ENCODE measurements around the gene AP1G2. TPM values are rescaled to one million over a fixed set of nuclear protein-coding genes. Genes with fewer than 3 reads are reported as not detected.
"Not testable (repeated sequence)": the region's sequence is repeated elsewhere in the genome, so short reads cannot be mapped to it uniquely, and the experiment has no call there.

AP1G2 gene
- total RNA-seq, 2 experiments from 2014 or later: 193 to 198 TPM

GRCh38 chr14:23589606-23590005 is 22.0 kb upstream of the AP1G2 start:
- no peaks in the 10 kb centered on the region for H3K27me3 ChIP-seq (ENCODE audit: control insufficient read depth in 1 of 2, insufficient read depth in 2 of 2, low read length in 2 of 2)
- no peaks in the 10 kb centered on the region for H3K9me3 Mint-ChIP-seq
- peaks cover 26% of the 10 kb centered on the region for H3K27me3 Mint-ChIP-seq
- intact Hi-C loops (cut with DNase I, micrococcal nuclease): loop anchor here (1.0 to 5.0 kb wide), 3 partner anchors 43 to 340 kb away; no protein-coding TSS in a partner anchor
- H3K36me3 Mint-ChIP-seq (ENCODE audit: low read depth): no peaks in the 10 kb centered on the region
- H3K4me1 ChIP-seq (ENCODE audit: insufficient read depth, low read length): peaks cover 11% of the 10 kb centered on the region
- ChIA-PET POLR2A (interaction anchor here (1.1 to 1.6 kb wide), 4 partner anchors 21 to 344 kb away, joined by 3 to 9 read pairs (median 4); no protein-coding TSS in a partner anchor), CTCF (interaction anchor here (0.8 to 1.7 kb wide), 8 partner anchors 11 to 751 kb away, joined by 3 to 6 read pairs (median 4); partner anchors contain the start of gene RIPK3)
- H3K9me3 ChIP-seq (ENCODE audit: control insufficient read depth in 1 of 2, insufficient read depth in 1 of 2, low read length in 2 of 2): no peaks in the 10 kb centered on the region
- no peak overlapping the region for H3K4me3 Mint-ChIP-seq
- H3K27ac ChIP-seq (ENCODE audit: low read depth in 1 of 2, low read length in 2 of 2): no peak overlapping the region
- H3K4me3 ChIP-seq (ENCODE audit: low read length): no peak overlapping the region
- H3K4me1 Mint-ChIP-seq (ENCODE audit: low read depth): peaks cover 12% of the 10 kb centered on the region
- DNase-seq (no peak), ATAC-seq (ENCODE audit: poor library complexity) (no peak)
- no peaks in the 10 kb centered on the region for H3K36me3 ChIP-seq (ENCODE audit: insufficient read depth, low read length)
- H3K27ac Mint-ChIP-seq: no peak overlapping the region
- TF ChIP-seq CTCF (IDR thresholded peaks at IDR 0.05): no peak

- Mint-ChIP-seq H3K4me3 (no peak overlapping the region), H3K36me3 (ENCODE audit: low read depth) (no peaks in the 10 kb centered on the region), H3K27ac (no peak overlapping the region), H3K4me1 (ENCODE audit: low read depth) (peaks cover 12% of the 10 kb centered on the region), H3K9me3 (no peaks in the 10 kb centered on the region), H3K27me3 (peaks cover 31% of the 10 kb centered on the region)
- no peaks in the 10 kb centered on the region for H3K27me3 ChIP-seq (ENCODE audit: control insufficient read depth in 1 of 2, insufficient read depth in 2 of 2, low read length in 2 of 2)
- POLR2A ChIA-PET: interaction anchor here (0.6 to 1.6 kb wide), 5 partner anchors 22 to 344 kb away, joined by 3 to 9 read pairs (median 3); no protein-coding TSS in a partner anchor
- H3K9me3 ChIP-seq (ENCODE audit: control insufficient read depth in 1 of 2, insufficient read depth in 1 of 2, low read length in 2 of 2): no peaks in the 10 kb centered on the region
- intact Hi-C loops (cut with DNase I, micrococcal nuclease): loop anchor here (1.0 to 5.0 kb wide), 3 partner anchors 43 to 340 kb away; no protein-coding TSS in a partner anchor
- TF ChIP-seq CTCF (IDR thresholded peaks at IDR 0.05): peak; percentile 87
- ATAC-seq (ENCODE audit: poor library complexity): peak; percentile 99
- no peak overlapping the region for H3K4me3 ChIP-seq (ENCODE audit: low read length)
- peaks cover 11% of the 10 kb centered on the region for H3K4me1 ChIP-seq (ENCODE audit: insufficient read depth, low read length)
- DNase-seq: peak; percentile 71 to 91 (median 74)
- no peak overlapping the region for H3K27ac ChIP-seq (ENCODE audit: low read depth in 1 of 2, low read length in 2 of 2)
- CTCF ChIA-PET: interaction anchor here (0.6 to 1.7 kb wide), 12 partner anchors 11 to 751 kb away, joined by 3 to 7 read pairs (median 4); partner anchors contain the start of genes IRF9 and RIPK3
- H3K36me3 ChIP-seq (ENCODE audit: insufficient read depth, low read length): no peaks in the 10 kb centered on the region
Observed at GRCh38 chr14:23588884-23589598, 21.4 kb upstream of the AP1G2 start.

- H3K36me3 Mint-ChIP-seq (ENCODE audit: low read depth); H3K9me3 Mint-ChIP-seq; POLR2A ChIA-PET; H3K27ac Mint-ChIP-seq; H3K4me1 ChIP-seq (ENCODE audit: insufficient read depth, low read length); H3K4me3 ChIP-seq (ENCODE audit: low read length); H3K4me3 Mint-ChIP-seq; H3K36me3 ChIP-seq (ENCODE audit: insufficient read depth, low read length); CTCF ChIA-PET; H3K9me3 ChIP-seq (ENCODE audit: control insufficient read depth in 1 of 2, insufficient read depth in 1 of 2, low read length in 2 of 2); ATAC-seq (ENCODE audit: poor library complexity); H3K27ac ChIP-seq (ENCODE audit: low read depth in 1 of 2, low read length in 2 of 2); DNase-seq: not testable (repeated sequence)
- intact Hi-C loops (cut with DNase I, micrococcal nuclease): loop anchor here in 1 of 2 experiments (5.0 kb wide), 1 partner anchor 48 kb away; no protein-coding TSS in a partner anchor
- H3K27me3 ChIP-seq (ENCODE audit: control insufficient read depth in 1 of 2, insufficient read depth in 2 of 2, low read length in 2 of 2): peaks cover 2 to 10% of the 10 kb centered on the region in 2 experiments
- peaks cover 12% of the 10 kb centered on the region for H3K4me1 Mint-ChIP-seq (ENCODE audit: low read depth)
- H3K27me3 Mint-ChIP-seq: peaks cover 58% of the 10 kb centered on the region
Observed at GRCh38 chr14:23584527-23585203, 17.1 kb upstream of the AP1G2 start.

- H3K9me3 ChIP-seq (ENCODE audit: control insufficient read depth in 1 of 2, insufficient read depth in 1 of 2, low read length in 2 of 2); H3K4me3 Mint-ChIP-seq; H3K27ac Mint-ChIP-seq; H3K4me1 ChIP-seq (ENCODE audit: insufficient read depth, low read length); H3K9me3 Mint-ChIP-seq; H3K4me3 ChIP-seq (ENCODE audit: low read length); DNase-seq; H3K4me1 Mint-ChIP-seq (ENCODE audit: low read depth); H3K36me3 Mint-ChIP-seq (ENCODE audit: low read depth); H3K36me3 ChIP-seq (ENCODE audit: insufficient read depth, low read length); ATAC-seq (ENCODE audit: poor library complexity); H3K27ac ChIP-seq (ENCODE audit: low read depth in 1 of 2, low read length in 2 of 2); POLR2A ChIA-PET; intact Hi-C loops (cut with DNase I, micrococcal nuclease): not testable (repeated sequence)
- peaks cover 65% of the 10 kb centered on the region for H3K27me3 Mint-ChIP-seq
- CTCF ChIA-PET: interaction anchor here (1.5 kb wide), 1 partner anchor 9 kb away, joined by 3 read pairs; no protein-coding TSS in a partner anchor
- peaks cover 4 to 16% of the 10 kb centered on the region in 2 experiments for H3K27me3 ChIP-seq (ENCODE audit: control insufficient read depth in 1 of 2, insufficient read depth in 2 of 2, low read length in 2 of 2)
Observed at GRCh38 chr14:23583761-23584526, 16.4 kb upstream of the AP1G2 start.

Measured in CD4-positive, alpha-beta T cell (primary cell).